ENCODE measurements around the gene PCDH9. TPM values are rescaled to one million over a fixed set of nuclear protein-coding genes. Genes with fewer than 3 reads are reported as not detected.

PCDH9 gene
- total RNA-seq, 1 experiment from 2014 or later, result 10.1 TPM

DNA sequence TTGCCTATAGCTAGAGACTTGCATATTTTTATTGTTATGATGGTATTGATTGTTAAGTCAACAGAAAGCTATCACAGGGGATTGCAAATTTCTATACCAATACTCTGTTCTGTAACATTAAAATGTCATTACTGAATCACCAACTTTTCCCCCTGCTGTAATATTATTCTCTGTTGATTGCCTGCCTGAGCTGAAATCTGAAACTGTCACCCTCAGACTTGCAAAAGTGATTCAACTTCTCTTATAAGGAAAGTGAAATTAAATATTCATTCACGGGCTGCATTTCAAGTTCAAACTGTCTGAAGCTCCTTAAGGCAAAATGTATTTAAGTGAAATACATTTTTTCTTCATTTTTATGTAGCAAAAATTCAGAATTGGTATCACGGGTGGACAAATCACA is 723.2 kb downstream of the PCDH9 start:
- H3K9me3 Mint-ChIP-seq (ENCODE audit: unreplicated experiment), result no peaks in the 10 kb centered on the region
- ChIA-PET POLR2A (interaction anchor here (0.5 to 1.0 kb wide), 2 partner anchors 11 to 143 kb away, joined by 3 to 4 read pairs; no protein-coding TSS in a partner anchor), CTCF (interaction anchor here (1.3 kb wide), 1 partner anchor 61 kb away, joined by 3 read pairs; no protein-coding TSS in a partner anchor)
- no peak overlapping the region for H3K4me3 Mint-ChIP-seq (ENCODE audit: unreplicated experiment)
- H3K4me1 Mint-ChIP-seq (ENCODE audit: insufficient read depth, unreplicated experiment), result peaks cover 6% of the 10 kb centered on the region
- no peak for DNase-seq (ENCODE audit: unreplicated experiment)
- peaks cover 6% of the 10 kb centered on the region for H3K36me3 Mint-ChIP-seq (ENCODE audit: insufficient read depth, unreplicated experiment)
- TF ChIP-seq, protein P1, sequence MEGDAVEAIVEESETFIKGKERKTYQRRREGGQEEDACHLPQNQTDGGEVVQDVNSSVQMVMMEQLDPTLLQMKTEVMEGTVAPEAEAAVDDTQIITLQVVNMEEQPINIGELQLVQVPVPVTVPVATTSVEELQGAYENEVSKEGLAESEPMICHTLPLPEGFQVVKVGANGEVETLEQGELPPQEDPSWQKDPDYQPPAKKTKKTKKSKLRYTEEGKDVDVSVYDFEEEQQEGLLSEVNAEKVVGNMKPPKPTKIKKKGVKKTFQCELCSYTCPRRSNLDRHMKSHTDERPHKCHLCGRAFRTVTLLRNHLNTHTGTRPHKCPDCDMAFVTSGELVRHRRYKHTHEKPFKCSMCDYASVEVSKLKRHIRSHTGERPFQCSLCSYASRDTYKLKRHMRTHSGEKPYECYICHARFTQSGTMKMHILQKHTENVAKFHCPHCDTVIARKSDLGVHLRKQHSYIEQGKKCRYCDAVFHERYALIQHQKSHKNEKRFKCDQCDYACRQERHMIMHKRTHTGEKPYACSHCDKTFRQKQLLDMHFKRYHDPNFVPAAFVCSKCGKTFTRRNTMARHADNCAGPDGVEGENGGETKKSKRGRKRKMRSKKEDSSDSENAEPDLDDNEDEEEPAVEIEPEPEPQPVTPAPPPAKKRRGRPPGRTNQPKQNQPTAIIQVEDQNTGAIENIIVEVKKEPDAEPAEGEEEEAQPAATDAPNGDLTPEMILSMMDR (IDR thresholded peaks at IDR 0.05; ENCODE audit: unreplicated experiment), result no peak
- H3K27me3 Mint-ChIP-seq (ENCODE audit: insufficient read depth, unreplicated experiment), result no peaks in the 10 kb centered on the region
- BruUV-seq (replicated peaks), result no TSS peak
- no peak overlapping the region for H3K27ac Mint-ChIP-seq (ENCODE audit: low read depth, unreplicated experiment)
- intact Hi-C loops (cut with micrococcal nuclease), result no loop called here

DNA sequence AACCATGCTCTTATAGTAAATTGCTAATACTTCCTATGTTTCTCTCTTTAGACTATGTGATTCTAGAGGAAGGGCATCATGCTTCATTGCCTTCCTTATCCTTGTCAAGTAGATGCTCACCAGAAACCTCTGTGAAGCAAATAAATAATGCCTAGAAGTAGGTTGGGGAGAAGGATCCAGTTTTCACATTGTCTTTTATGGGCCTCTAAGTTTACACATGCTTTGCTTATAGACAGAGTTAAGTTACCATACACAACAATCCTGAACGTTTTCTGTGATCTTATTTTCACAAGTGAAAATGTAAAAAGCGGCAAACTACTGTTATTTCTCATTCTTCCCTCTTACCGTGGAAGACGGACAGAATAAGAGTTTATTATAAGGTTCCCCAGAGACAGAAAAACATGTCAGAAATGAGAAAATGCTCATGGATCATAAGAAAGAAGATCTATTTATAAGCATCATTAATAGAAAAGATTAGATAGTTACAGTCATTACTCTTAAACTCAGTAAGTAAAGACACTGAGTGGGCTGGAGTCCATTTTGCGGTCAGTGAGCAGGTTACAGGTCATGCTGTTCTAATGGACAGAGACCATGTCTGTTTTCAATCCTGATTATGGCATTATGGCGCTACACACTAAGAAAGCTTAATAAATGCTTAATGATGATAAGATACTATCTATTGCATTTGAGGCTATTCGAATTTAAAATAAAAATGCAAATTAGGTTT is 723.9 kb downstream of the PCDH9 start:
- H3K27ac Mint-ChIP-seq (ENCODE audit: low read depth, unreplicated experiment), result no peak overlapping the region
- intact Hi-C loops (cut with micrococcal nuclease), result no loop called here
- no peaks in the 10 kb centered on the region for H3K36me3 Mint-ChIP-seq (ENCODE audit: insufficient read depth, unreplicated experiment)
- no peak for DNase-seq (ENCODE audit: unreplicated experiment)
- no peaks in the 10 kb centered on the region for H3K27me3 Mint-ChIP-seq (ENCODE audit: insufficient read depth, unreplicated experiment)
- peaks cover 11% of the 10 kb centered on the region for H3K4me1 Mint-ChIP-seq (ENCODE audit: insufficient read depth, unreplicated experiment)
- POLR2A ChIA-PET, result interaction anchor here (1.0 kb wide), 1 partner anchor 12 kb away, joined by 4 read pairs; no protein-coding TSS in a partner anchor
- H3K4me3 Mint-ChIP-seq (ENCODE audit: unreplicated experiment), result no peak overlapping the region
- no TSS peak for BruUV-seq (replicated peaks)
- H3K9me3 Mint-ChIP-seq (ENCODE audit: unreplicated experiment), result no peaks in the 10 kb centered on the region
- TF ChIP-seq, protein P1 (IDR thresholded peaks at IDR 0.05; ENCODE audit: unreplicated experiment), result no peak
- CTCF ChIA-PET, result no interaction called here

DNA sequence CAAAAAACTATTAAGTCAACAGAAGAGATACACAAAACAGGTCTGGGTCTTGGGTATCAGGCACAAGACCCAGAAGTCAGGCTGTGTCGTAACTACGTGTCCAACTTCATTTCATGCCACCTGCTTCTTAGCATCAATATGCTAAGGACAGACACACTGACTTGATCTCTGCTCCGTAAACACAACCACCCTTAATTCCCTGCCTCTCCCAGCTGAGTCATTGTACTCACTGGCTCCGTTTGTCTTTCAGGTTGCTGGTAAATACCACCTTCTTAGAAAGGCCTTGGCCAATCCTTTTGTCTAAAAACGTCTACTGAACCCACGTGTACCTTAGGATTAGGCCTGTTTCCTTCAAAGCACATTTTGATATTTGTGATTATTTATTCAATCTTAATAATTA is 726.2 kb downstream of the PCDH9 start:
- DNase-seq (ENCODE audit: unreplicated experiment), result peak; percentile 32
- POLR2A ChIA-PET, result interaction anchor here (0.7 kb wide), 1 partner anchor 923 kb away, joined by 4 read pairs; no protein-coding TSS in a partner anchor
- no TSS peak for BruUV-seq (replicated peaks)
- peaks cover 13% of the 10 kb centered on the region for H3K4me1 Mint-ChIP-seq (ENCODE audit: insufficient read depth, unreplicated experiment)
- peak overlapping the region; percentile 19 for H3K27ac Mint-ChIP-seq (ENCODE audit: low read depth, unreplicated experiment)
- no peaks in the 10 kb centered on the region for H3K27me3 Mint-ChIP-seq (ENCODE audit: insufficient read depth, unreplicated experiment)
- H3K36me3 Mint-ChIP-seq (ENCODE audit: insufficient read depth, unreplicated experiment), result no peaks in the 10 kb centered on the region
- H3K4me3 Mint-ChIP-seq (ENCODE audit: unreplicated experiment), result no peak overlapping the region
- no peaks in the 10 kb centered on the region for H3K9me3 Mint-ChIP-seq (ENCODE audit: unreplicated experiment)
- intact Hi-C loops (cut with micrococcal nuclease), result no loop called here
- CTCF ChIA-PET, result no interaction called here
- TF ChIP-seq, protein P1 (IDR thresholded peaks at IDR 0.05; ENCODE audit: unreplicated experiment), result no peak

DNA sequence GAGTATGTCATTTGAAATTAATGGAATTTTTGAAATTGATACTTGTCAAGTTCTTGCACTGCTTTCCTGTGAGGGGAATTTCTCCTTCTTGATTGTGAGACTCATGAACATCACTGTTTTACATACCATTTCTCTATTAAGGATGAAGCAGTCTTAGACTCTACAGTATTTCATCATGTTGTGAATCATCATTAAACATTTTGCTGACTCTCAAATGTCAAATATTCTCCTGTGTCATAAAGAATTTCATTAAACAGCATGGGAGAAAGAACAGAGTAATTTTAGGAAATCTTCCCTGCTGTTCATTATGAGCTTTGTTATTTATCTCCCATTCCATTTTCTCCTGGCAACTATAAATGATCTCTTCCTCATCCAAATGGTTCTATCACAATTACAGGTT is 729.0 kb downstream of the PCDH9 start:
- Mint-ChIP-seq H3K4me3 (ENCODE audit: unreplicated experiment) (no peak overlapping the region), H3K27me3 (ENCODE audit: insufficient read depth, unreplicated experiment) (no peaks in the 10 kb centered on the region), H3K4me1 (ENCODE audit: insufficient read depth, unreplicated experiment) (peaks cover 13% of the 10 kb centered on the region), H3K27ac (ENCODE audit: low read depth, unreplicated experiment) (peak overlapping the region; percentile 32), H3K9me3 (ENCODE audit: unreplicated experiment) (no peaks in the 10 kb centered on the region), H3K36me3 (ENCODE audit: insufficient read depth, unreplicated experiment) (no peaks in the 10 kb centered on the region)
- intact Hi-C loops (cut with micrococcal nuclease), result no loop called here
- ChIA-PET CTCF (interaction anchor here (0.6 kb wide), 1 partner anchor 536 kb away, joined by 7 read pairs; no protein-coding TSS in a partner anchor), POLR2A (no interaction called here)
- DNase-seq (ENCODE audit: unreplicated experiment), result peak; percentile 54
- TF ChIP-seq, protein P1 (IDR thresholded peaks at IDR 0.05; ENCODE audit: unreplicated experiment), result no peak
- BruUV-seq (replicated peaks), result no TSS peak

Data from MCF 10A (cell line).